PFSK-1 (cell line): ENCODE measurements around the gene ROBO2.

Source experiments
- FOXP2 ChIP-seq: optimal IDR thresholded peaks from 2 replicates; pipeline ENCODE3; 2011; ENCODE audit warnings: borderline replicate concordance, control low read depth, inconsistent platforms; ENCODE audit not compliant: insufficient read depth; ENCODE audit errors: extremely low read length, extremely low read depth
- POLR2AphosphoS5 ChIP-seq: IDR thresholded peaks from 2 replicates; pipeline ENCODE4 v1.6.1; 2012; ENCODE audit warnings: low read depth, mild to moderate bottlenecking, control low read depth, low read length, moderate library complexity
- REST ChIP-seq, 2 experiments: IDR thresholded peaks; 2 replicates each; pipeline versions ENCODE4 v1.6.1 to v1.8.0; 2011 to 2012; ENCODE audit warnings: low read depth in 2 of 2, low read length in 2 of 2, control low read depth in 1 of 2, inconsistent platforms in 1 of 2, mild to moderate bottlenecking in 1 of 2, moderate library complexity in 1 of 2; ENCODE audit not compliant: insufficient read depth in 1 of 2
- SIN3A ChIP-seq: IDR thresholded peaks from 2 replicates; pipeline ENCODE4 v1.6.1; 2012; ENCODE audit warnings: mild to moderate bottlenecking, low read length, moderate library complexity, borderline replicate concordance; ENCODE audit not compliant: insufficient read depth
- TAF1 ChIP-seq: IDR thresholded peaks from 2 replicates; pipeline ENCODE4 v1.6.1; 2012; ENCODE audit warnings: low read length, control low read depth, borderline replicate concordance; ENCODE audit not compliant: insufficient read depth

The ROBO2 gene

GRCh38 chr3:77566055-77566454 lies 526.2 kb downstream of the ROBO2 start:
- TF ChIP-seq REST (IDR thresholded peaks at IDR 0.05; ENCODE audit: insufficient read depth in 1 of 2, low read depth in 2 of 2, low read length in 2 of 2) (no peak), POLR2AphosphoS5 (no peak), SIN3A (no peak), FOXP2 (no peak), TAF1 (no peak)

GRCh38 chr3:77571971-77572715 lies 532.2 kb downstream of the ROBO2 start:
- no peak for TF ChIP-seq POLR2AphosphoS5
- no peak for TF ChIP-seq TAF1
- no peak for TF ChIP-seq FOXP2
- TF ChIP-seq REST (IDR thresholded peaks at IDR 0.05; ENCODE audit: insufficient read depth in 1 of 2, low read depth in 2 of 2, low read length in 2 of 2) = no peak
- TF ChIP-seq SIN3A = no peak

GRCh38 chr3:77577264-77577663 lies 537.4 kb downstream of the ROBO2 start:
- TF ChIP-seq SIN3A (no peak), TAF1 (no peak), REST (IDR thresholded peaks at IDR 0.05; ENCODE audit: insufficient read depth in 1 of 2, low read depth in 2 of 2, low read length in 2 of 2) (no peak), FOXP2 (no peak), POLR2AphosphoS5 (no peak)

GRCh38 chr3:77586216-77586615 lies 546.3 kb downstream of the ROBO2 start:
- TF ChIP-seq TAF1 (no peak), SIN3A (no peak), REST (IDR thresholded peaks at IDR 0.05; ENCODE audit: insufficient read depth in 1 of 2, low read depth in 2 of 2, low read length in 2 of 2) (no peak), FOXP2 (no peak), POLR2AphosphoS5 (no peak)
